Activated T-cell treated with anti-CD3 and anti-CD28 coated beads for 4 hours (primary cell): Measurements from ENCODE around the gene PIK3AP1.
"Not testable (repeated sequence)": the region's sequence is repeated elsewhere in the genome, so short reads cannot be mapped to it uniquely, and the experiment has no call there.

Experiments
- DNase-seq: peaks from one replicate; pipeline ENCODE4 v3.0.0-alpha.2; 2020

The PIK3AP1 gene

GRCh38 chr10:96695975-96696634 is 24.2 kb downstream of the PIK3AP1 start:
- no peak for DNase-seq

GRCh38 chr10:96695366-96695765 is 24.9 kb downstream of the PIK3AP1 start:
- DNase-seq: no peak

GRCh38 chr10:96693431-96693830 is 26.9 kb downstream of the PIK3AP1 start:
- DNase-seq: no peak

GRCh38 chr10:96692427-96692826 is 27.9 kb downstream of the PIK3AP1 start:
- DNase-seq: no peak

GRCh38 chr10:96691761-96692160 is 28.6 kb downstream of the PIK3AP1 start:
- DNase-seq: no peak

- DNase-seq: no peak
Measured at GRCh38 chr10:96690755-96691730, 29.3 kb downstream of the PIK3AP1 start.

GRCh38 chr10:96688789-96689188 is 31.5 kb downstream of the PIK3AP1 start:
- no peak for DNase-seq

- no peak for DNase-seq
Measured at GRCh38 chr10:96687317-96688012, 32.8 kb downstream of the PIK3AP1 start.

- DNase-seq: no peak
Measured at GRCh38 chr10:96686514-96686913, 33.8 kb downstream of the PIK3AP1 start.

GRCh38 chr10:96685306-96685705 is 35.0 kb downstream of the PIK3AP1 start:
- DNase-seq: no peak

- DNase-seq: no peak
Measured at GRCh38 chr10:96684826-96685225, 35.5 kb downstream of the PIK3AP1 start.

- no peak for DNase-seq
Measured at GRCh38 chr10:96683710-96684109, 36.6 kb downstream of the PIK3AP1 start.

- DNase-seq: no peak
Measured at GRCh38 chr10:96683065-96683464, 37.2 kb downstream of the PIK3AP1 start.

GRCh38 chr10:96681524-96681923 is 38.8 kb downstream of the PIK3AP1 start:
- DNase-seq: no peak

- DNase-seq: not testable (repeated sequence)
Measured at GRCh38 chr10:96680463-96680862, 39.9 kb downstream of the PIK3AP1 start.

- no peak for DNase-seq
Measured at GRCh38 chr10:96678725-96679124, 41.6 kb downstream of the PIK3AP1 start.

GRCh38 chr10:96676272-96677112 is 43.8 kb downstream of the PIK3AP1 start:
- no peak for DNase-seq

- no peak for DNase-seq
Measured at GRCh38 chr10:96675846-96676245, 44.5 kb downstream of the PIK3AP1 start.

- no peak for DNase-seq
Measured at GRCh38 chr10:96673318-96674099, 46.8 kb downstream of the PIK3AP1 start.

- no peak for DNase-seq
Measured at GRCh38 chr10:96672481-96673175, 47.7 kb downstream of the PIK3AP1 start.
